A673 (cell line): ENCODE data around the gene RUNDC3A. TPM values are rescaled to one million over a fixed set of nuclear protein-coding genes. Genes with fewer than 3 reads are reported as not detected.

Experiments used
- BruUV-seq: library from RNA; stranded (reverse); fragments of 400-500 nt; replicated peaks from 2 replicates; lab custom pipeline; 2021; lab: Mats Ljungman, UMichigan
- CTCF ChIA-PET: fragments of 300-600 bp; sonication (Branson Sonifier 250); formaldehyde crosslinking; loops from one replicate; lab custom pipeline; 2022; ENCODE audit warnings: antibody characterized with exemption; lab: Charles Lee
- POLR2A ChIA-PET: fragments of 300-600 bp; sonication (Branson Sonifier 250); formaldehyde crosslinking; loops from one replicate; lab custom pipeline; 2022; ENCODE audit warnings: antibody characterized with exemption; ENCODE audit not compliant: low non-redundant PET; lab: Charles Lee
- DNase-seq: peaks from one replicate; pipeline ENCODE4 v3.0.0-alpha.2; 2015; ENCODE audit warnings: low spot score
- H3K27ac ChIP-seq: fragments of 200-600 bp; sonication (generic); 2 replicates; pipeline ENCODE4 v1.5.1; 2016; ENCODE audit warnings: mixed run types, low read depth, mild to moderate bottlenecking, mixed read lengths, antibody characterized with exemption, low read length; ENCODE audit not compliant: poor library complexity, severe bottlenecking
- H3K27me3 ChIP-seq: fragments of 200-600 bp; sonication (generic); replicated peaks from 2 replicates; pipeline ENCODE4 v1.6.1; 2017; ENCODE audit warnings: mixed run types, low read depth, mild to moderate bottlenecking, mixed read lengths, antibody characterized with exemption, low read length; ENCODE audit not compliant: insufficient read depth, poor library complexity
- H3K36me3 ChIP-seq: fragments of 200-600 bp; sonication (generic); 2 replicates; pipeline ENCODE4 v1.6.1; 2016; ENCODE audit warnings: mixed run types, mild to moderate bottlenecking, mixed read lengths, antibody characterized with exemption, low read length; ENCODE audit not compliant: insufficient read depth, poor library complexity, severe bottlenecking
- H3K4me1 ChIP-seq: fragments of 200-600 bp; sonication (generic); 2 replicates; pipeline ENCODE4 v1.6.1; 2017; ENCODE audit warnings: mixed run types, mild to moderate bottlenecking, mixed read lengths, antibody characterized with exemption, low read length; ENCODE audit not compliant: insufficient read depth, poor library complexity, severe bottlenecking
- H3K4me3 ChIP-seq: fragments of 200-600 bp; sonication (generic); 2 replicates; pipeline ENCODE4 v1.5.1; 2016; ENCODE audit warnings: low read depth, mixed run types, mild to moderate bottlenecking, mixed read lengths, low read length; ENCODE audit not compliant: poor library complexity, severe bottlenecking
- H3K9me3 ChIP-seq: fragments of 200-600 bp; sonication (generic); 2 replicates; pipeline ENCODE4 v1.6.1; 2016; ENCODE audit warnings: mixed run types, low read depth, mild to moderate bottlenecking, mixed read lengths, antibody characterized with exemption, low read length; ENCODE audit not compliant: poor library complexity, severe bottlenecking
- CTCF ChIP-seq: fragments of 300-800, 200-600 bp; sonication (generic); conservative IDR thresholded peaks from 2 replicates; pipeline ENCODE4 v1.5.1; 2017; ENCODE audit warnings: low read depth, mild to moderate bottlenecking, antibody characterized with exemption, low read length, moderate library complexity, mixed read lengths
- EZH2 ChIP-seq: fragments of 200-600 bp; sonication (generic); IDR thresholded peaks from 2 replicates; pipeline ENCODE4 v1.6.1; 2017; ENCODE audit warnings: borderline replicate concordance, low read depth, mild to moderate bottlenecking, mixed read lengths, antibody characterized with exemption, low read length; ENCODE audit not compliant: poor library complexity, severe bottlenecking
- intact Hi-C: fragments of 100-400 bp; cut with micrococcal nuclease; formaldehyde crosslinking; loops from one replicate; pipeline ENCODE4 v1.10.0; 2022; ENCODE audit not compliant: unreplicated experiment
- total RNA-seq: library from RNA; stranded (reverse); gene quantifications from 2 replicates; pipeline ENCODE4 v1.2.3, GENCODE V29; 2021

Gene RUNDC3A
- total RNA-seq, 1 experiment from 2014 or later, result 0.56 TPM

- intact Hi-C loops, result no loop called here
- no TSS peak for BruUV-seq
- no peak for TF ChIP-seq EZH2
- no peak for TF ChIP-seq CTCF
- Histone ChIP-seq H3K9me3 (no peaks in the 10 kb centered on the region), H3K4me3 (no peak overlapping the region), H3K36me3 (no peaks in the 10 kb centered on the region), H3K4me1 (peaks cover 21% of the 10 kb centered on the region), H3K27me3 (no peaks in the 10 kb centered on the region), H3K27ac (no peak overlapping the region)
- no peak for DNase-seq
- POLR2A ChIA-PET, result no interaction called here
- CTCF ChIA-PET, result no interaction called here
Observed at GRCh38 chr17:44359006-44359405, 50.6 kb downstream of the RUNDC3A start.

- CTCF ChIA-PET, result no interaction called here
- Histone ChIP-seq H3K4me3 (no peak overlapping the region), H3K9me3 (no peaks in the 10 kb centered on the region), H3K27ac (no peak overlapping the region), H3K27me3 (no peaks in the 10 kb centered on the region), H3K4me1 (peaks cover 21% of the 10 kb centered on the region), H3K36me3 (no peaks in the 10 kb centered on the region)
- DNase-seq, result no peak
- POLR2A ChIA-PET, result no interaction called here
- intact Hi-C loops, result no loop called here
- no peak for TF ChIP-seq CTCF
- TF ChIP-seq EZH2, result no peak
- no TSS peak for BruUV-seq
Observed at GRCh38 chr17:44359458-44360143, 51.2 kb downstream of the RUNDC3A start.

- no TSS peak for BruUV-seq
- no peak overlapping the region for H3K4me3 ChIP-seq
- ChIA-PET CTCF (no interaction called here), POLR2A (no interaction called here)
- no peaks in the 10 kb centered on the region for H3K27me3 ChIP-seq
- no peaks in the 10 kb centered on the region for H3K36me3 ChIP-seq
- no peak overlapping the region for H3K27ac ChIP-seq
- no peaks in the 10 kb centered on the region for H3K9me3 ChIP-seq
- DNase-seq, result no peak
- TF ChIP-seq CTCF, result no peak
- TF ChIP-seq EZH2, result no peak
- intact Hi-C loops, result no loop called here
- H3K4me1 ChIP-seq, result peaks cover 21% of the 10 kb centered on the region
Observed at GRCh38 chr17:44360144-44360533, 51.7 kb downstream of the RUNDC3A start.
